ENCODE measurements around the gene VPS37B.

The VPS37B gene

GRCh38 chr12:122867691-122868461, 28.0 kb downstream of the VPS37B start:
- no peak for DNase-seq (ENCODE audit: extremely low read depth in 1 of 2, low read depth in 1 of 2)

- DNase-seq (ENCODE audit: extremely low read depth in 1 of 2, low read depth in 1 of 2) = no peak
Measured at GRCh38 chr12:122866950-122867607, 28.8 kb downstream of the VPS37B start.

DNA sequence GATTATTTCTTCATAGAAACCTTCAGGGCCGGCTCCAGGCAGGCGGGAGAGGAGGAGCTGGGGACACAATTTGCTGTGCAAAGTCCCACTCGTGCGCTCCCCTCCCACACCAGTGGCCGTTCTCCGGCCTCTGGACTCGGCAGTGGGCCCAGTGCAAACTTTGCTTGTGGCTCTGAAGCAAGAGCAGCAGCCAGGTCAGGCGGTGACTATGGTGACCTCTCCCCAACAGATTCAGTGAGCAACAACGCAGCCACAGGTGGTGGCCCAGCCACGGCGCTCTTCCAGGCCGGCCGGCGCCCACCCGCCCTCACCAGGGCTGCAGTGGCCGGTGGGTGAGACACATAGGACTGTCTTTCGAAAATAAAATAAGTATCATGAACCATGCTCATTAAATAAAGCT, 29.5 kb downstream of the VPS37B start:
- no peak for DNase-seq (ENCODE audit: extremely low read depth in 1 of 2, low read depth in 1 of 2)

GRCh38 chr12:122865268-122866231, 30.4 kb downstream of the VPS37B start:
- DNase-seq (ENCODE audit: extremely low read depth in 1 of 2, low read depth in 1 of 2) = no peak

GRCh38 chr12:122864894-122865253, 31.1 kb downstream of the VPS37B start:
- DNase-seq (ENCODE audit: extremely low read depth in 1 of 2, low read depth in 1 of 2) = no peak

DNA sequence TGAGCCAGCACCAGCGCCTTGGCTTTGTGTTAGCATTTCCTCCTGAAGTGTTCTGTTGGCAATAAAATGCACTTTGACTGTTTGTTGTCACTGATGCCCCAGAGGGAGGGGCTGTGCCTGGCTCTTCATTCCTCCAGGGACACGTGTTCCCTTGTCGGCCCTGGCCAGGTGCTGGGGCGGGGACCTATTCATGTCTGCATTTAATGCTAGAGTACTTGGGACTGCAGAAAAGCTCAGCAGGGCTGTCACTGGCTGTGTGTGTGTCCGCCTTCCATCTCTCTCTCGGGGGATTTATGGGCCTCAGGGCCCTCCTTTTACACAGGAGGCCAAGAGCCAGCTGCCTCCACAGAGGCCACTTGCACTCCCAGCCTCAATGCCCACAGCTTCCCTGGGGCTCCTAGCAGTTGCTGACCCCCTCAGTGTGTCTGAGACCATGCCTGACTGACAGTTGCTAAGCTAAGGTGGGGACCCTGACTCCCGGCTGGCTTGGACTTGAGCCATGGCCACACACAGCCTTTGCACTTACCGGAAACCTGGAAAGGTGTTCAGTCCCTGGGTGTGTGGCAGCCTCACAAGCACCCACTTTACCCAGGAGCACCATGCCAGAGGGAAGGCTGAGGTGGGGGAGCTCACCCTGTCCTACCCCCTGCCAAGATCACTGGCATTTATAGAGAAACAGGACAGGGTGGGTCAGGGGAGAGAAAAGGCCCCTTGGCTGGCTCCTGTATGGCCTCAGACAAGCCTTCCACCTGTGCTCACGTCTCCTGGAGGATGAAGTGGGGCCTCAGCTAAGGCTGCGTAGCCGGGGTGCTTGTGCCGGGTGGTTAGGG, 32.8 kb downstream of the VPS37B start:
- DNase-seq (ENCODE audit: extremely low read depth in 1 of 2, low read depth in 1 of 2) = no peak

DNA sequence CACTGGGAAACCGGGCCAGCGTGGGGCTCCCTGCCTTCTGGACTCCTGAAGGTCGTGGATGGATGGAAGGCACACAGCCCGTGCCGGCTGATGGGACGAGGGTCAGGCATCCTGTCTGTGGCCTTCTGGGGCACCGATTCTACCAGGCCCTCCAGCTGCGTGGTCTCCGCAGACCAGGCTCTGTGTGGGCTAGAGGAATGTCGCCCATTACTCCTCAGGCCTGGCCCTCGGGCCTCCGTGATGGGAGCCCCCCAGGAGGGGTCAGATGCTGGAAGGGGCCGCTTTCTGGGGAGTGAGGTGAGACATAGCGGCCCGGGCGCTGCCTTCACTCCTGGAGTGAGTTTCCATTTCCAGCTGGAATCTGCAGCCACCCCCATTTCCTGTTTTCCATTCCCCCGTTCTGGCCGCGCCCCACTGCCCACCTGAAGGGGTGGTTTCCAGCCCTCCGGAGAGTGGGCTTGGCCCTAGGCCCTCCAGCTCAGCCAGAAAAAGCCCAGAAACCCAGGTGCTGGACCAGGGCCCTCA, 33.8 kb downstream of the VPS37B start:
- no peak for DNase-seq (ENCODE audit: extremely low read depth in 1 of 2, low read depth in 1 of 2)

DNA sequence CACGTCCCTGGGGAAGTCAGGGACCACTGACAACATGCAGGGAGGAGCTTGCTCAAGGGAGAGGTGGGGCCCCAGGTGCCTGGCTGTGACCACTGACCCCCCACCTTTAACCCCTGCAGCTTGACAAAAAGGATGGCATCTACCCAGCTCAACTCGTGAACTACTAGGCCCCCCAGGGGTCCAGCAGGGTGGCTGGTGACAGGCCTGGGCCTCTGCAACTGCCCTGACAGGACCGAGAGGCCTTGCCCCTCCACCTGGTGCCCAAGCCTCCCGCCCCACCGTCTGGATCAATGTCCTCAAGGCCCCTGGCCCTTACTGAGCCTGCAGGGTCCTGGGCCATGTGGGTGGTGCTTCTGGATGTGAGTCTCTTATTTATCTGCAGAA, 34.3 kb downstream of the VPS37B start:
- no peak for DNase-seq (ENCODE audit: extremely low read depth in 1 of 2, low read depth in 1 of 2)

GRCh38 chr12:122860854-122861586, 34.9 kb downstream of the VPS37B start:
- no peak for DNase-seq (ENCODE audit: extremely low read depth in 1 of 2, low read depth in 1 of 2)

DNA sequence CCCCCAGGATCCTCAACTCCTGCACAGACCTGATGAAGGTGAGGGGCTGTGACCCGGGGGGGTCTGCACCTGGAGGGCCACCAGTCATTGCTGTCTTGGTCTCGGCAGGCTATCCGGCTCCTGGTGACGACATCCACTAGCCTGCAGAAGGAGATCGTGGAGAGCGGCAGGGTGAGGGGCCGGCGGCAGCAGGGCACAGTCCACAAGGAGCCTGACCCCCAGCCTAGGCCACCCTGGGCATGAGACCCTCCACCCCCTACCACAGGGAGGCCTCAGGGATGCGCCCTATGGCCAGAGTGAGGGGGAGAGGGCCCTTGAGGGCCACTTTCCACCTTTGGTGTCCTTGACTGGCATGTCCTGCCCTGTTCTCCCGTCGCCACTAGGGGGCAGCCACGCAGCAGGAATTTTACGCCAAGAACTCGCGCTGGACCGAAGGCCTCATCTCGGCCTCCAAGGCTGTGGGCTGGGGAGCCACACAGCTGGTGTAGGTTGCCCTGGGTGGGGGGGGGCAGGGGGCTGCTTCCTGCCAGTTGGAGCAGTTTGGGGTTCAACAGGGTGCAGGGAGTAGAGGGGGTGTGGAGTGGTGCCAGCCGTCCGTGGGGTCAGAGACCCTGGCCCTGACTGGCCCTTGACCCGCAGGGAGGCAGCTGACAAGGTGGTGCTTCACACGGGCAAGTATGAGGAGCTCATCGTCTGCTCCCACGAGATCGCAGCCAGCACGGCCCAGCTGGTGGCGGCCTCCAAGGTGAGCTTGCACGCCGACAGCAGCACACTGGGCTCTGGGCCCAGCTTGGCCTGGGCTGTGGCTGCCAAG, 35.7 kb downstream of the VPS37B start:
- DNase-seq (ENCODE audit: extremely low read depth in 1 of 2, low read depth in 1 of 2) = peak; percentile 48 to 57

GRCh38 chr12:122859303-122860039, 36.5 kb downstream of the VPS37B start:
- no peak for DNase-seq (ENCODE audit: extremely low read depth in 1 of 2, low read depth in 1 of 2)

- no peak for DNase-seq (ENCODE audit: extremely low read depth in 1 of 2, low read depth in 1 of 2)
Measured at GRCh38 chr12:122858591-122859302, 37.2 kb downstream of the VPS37B start.

- no peak for DNase-seq (ENCODE audit: extremely low read depth in 1 of 2, low read depth in 1 of 2)
Measured at GRCh38 chr12:122858171-122858570, 37.8 kb downstream of the VPS37B start.

DNA sequence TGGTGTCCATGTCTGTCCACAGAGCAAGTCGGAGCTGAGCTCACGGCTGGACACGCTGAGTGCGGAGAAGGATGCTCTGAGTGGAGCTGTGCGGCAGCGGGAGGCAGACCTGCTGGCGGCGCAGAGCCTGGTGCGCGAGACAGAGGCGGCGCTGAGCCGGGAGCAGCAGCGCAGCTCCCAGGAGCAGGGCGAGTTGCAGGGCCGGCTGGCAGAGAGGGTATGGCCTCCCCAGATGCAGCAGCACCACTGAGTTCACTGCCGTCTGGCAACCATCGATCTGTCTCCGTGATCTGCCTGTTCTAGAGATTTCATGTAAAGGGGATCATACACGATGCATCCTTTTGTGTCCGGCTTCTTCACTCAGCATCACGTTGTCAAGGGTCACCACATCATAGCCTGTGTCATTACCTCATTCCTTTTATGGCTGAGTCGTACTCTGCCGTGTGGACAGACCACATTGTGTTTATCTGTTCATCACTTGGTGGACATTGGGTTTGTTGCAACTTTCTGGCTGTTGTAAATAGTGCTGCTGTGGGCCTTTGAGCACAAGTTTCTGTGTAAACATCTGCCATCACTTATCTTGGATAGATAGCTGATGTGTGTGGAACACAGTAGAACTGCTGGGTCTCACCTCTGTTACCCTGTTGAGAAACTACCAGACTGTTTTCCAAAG, 38.8 kb downstream of the VPS37B start:
- no peak for DNase-seq (ENCODE audit: extremely low read depth in 1 of 2, low read depth in 1 of 2)

- DNase-seq (ENCODE audit: extremely low read depth in 1 of 2, low read depth in 1 of 2) = no peak
Measured at GRCh38 chr12:122855928-122856831, 39.7 kb downstream of the VPS37B start.
